NCI-H524 treated with DMSO at 0.1 percent for 48 hours (cell line): ENCODE data around the gene ATP8B2.

Source experiments
- DNase-seq: peaks from one replicate; lab custom pipeline; 2025; lab: John Stamatoyannopoulos, UW

Gene ATP8B2

DNA sequence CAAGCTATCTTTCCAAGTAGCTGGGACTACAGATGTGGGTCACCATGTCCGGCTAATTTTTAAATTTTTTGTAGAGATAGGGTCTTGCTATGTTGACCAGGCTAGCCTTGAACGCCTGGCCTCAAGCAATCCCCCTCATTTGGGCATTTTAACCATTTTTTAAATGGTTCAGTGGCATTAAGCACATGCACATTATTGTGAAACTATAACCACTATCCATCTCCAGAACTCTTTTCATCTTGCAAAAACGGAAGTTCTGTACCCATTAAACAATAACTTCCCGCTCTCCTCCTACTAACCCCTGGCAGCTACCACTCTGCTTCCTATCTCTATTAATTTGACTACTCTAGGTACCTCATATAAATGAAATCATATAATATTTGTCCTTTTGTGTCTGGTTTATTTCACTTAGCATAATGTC, 75.1 kb downstream of the ATP8B2 start:
- no peak for DNase-seq
